K562 (cell line): ENCODE data around the gene TMEM135. TPM values are rescaled to one million over a fixed set of nuclear protein-coding genes. Genes with fewer than 3 reads are reported as not detected.
A peak's percentile ranks its signal among the peaks of the same experiment; 100 is the strongest.

Source experiments
- ATAC-seq: fragments of 200-7000 bp; cut with Tn5 transposase; 3 replicates; pipeline ENCODE4 v1.9.1; 2020; ENCODE audit warnings: moderate library complexity
- BruUV-seq: library from RNA; stranded (reverse); fragments of 400-500 nt; replicated peaks from 2 replicates; lab custom pipeline; 2021; lab: Mats Ljungman, UMichigan
- CTCF ChIA-PET: fragments of 300-600 bp; formaldehyde crosslinking; extraction: SDS; loops from one replicate; lab custom pipeline; 2021; ENCODE audit warnings: low intra/inter-chr PET ratio; lab: Yijun Ruan, JAX
- POLR2A ChIA-PET: fragments of 300-600, 350-650 bp; sonication (Branson Sonifier 250); formaldehyde crosslinking; extraction: SDS; loops from one replicate; lab custom pipeline; 2021; ENCODE audit warnings: antibody characterized with exemption, inconsistent platforms; lab: Yijun Ruan, JAX
- DNase-seq, 4 experiments: peaks; one replicate each; pipeline versions ENCODE4 v3.0.0 to v3.0.0-alpha.2; 2011 to 2018; ENCODE audit warnings: low spot score in 3 of 4, mixed read lengths in 3 of 4; ENCODE audit errors: extremely low read depth in 1 of 4
- FAIRE-seq: peaks from 2 replicates; lab custom pipeline; 2011; peaks lifted over from hg19 to GRCh38; lab: Jason Lieb, UNC
- H2AFZ ChIP-seq: 2 replicates; pipeline ENCODE4 v1.6.0; 2011; ENCODE audit warnings: low read depth, low read length, control low read depth, inconsistent platforms
- H3K27ac ChIP-seq: fragments of 200-600 bp; 3 replicates; pipeline ENCODE4 v1.8.0; 2011; ENCODE audit warnings: low read depth, mild to moderate bottlenecking, control low read depth, inconsistent platforms, low read length, moderate library complexity, mixed read lengths; ENCODE audit errors: extremely low read depth
- H3K27me3 ChIP-seq, 2 experiments: fragments of 300-600 bp in 1 of 2; 2 replicates in 1 of 2; 3 replicates in 1 of 2; pipeline versions ENCODE4 v1.6.0 to v1.8.0; 2011; ENCODE audit warnings: inconsistent platforms in 2 of 2, low read length in 2 of 2, mild to moderate bottlenecking in 1 of 2, mixed read lengths in 1 of 2, moderate library complexity in 1 of 2; ENCODE audit not compliant: control insufficient read depth in 2 of 2, insufficient read depth in 2 of 2
- H3K36me3 ChIP-seq: fragments of 300-600 bp; 3 replicates; pipeline ENCODE4 v1.8.0; 2011; ENCODE audit warnings: mild to moderate bottlenecking, low read length, inconsistent platforms; ENCODE audit not compliant: control insufficient read depth, insufficient read depth
- H3K4me1 ChIP-seq, 2 experiments: fragments of 200-600 bp in 1 of 2; replicated peaks in 1 of 2; 2 replicates in 1 of 2; 3 replicates in 1 of 2; pipeline versions ENCODE4 v1.5.1 to v1.8.0; 2011; ENCODE audit warnings: inconsistent platforms in 2 of 2, low read length in 2 of 2, mild to moderate bottlenecking in 1 of 2, mixed read lengths in 1 of 2, moderate library complexity in 1 of 2; ENCODE audit not compliant: control insufficient read depth in 2 of 2, insufficient read depth in 2 of 2
- H3K4me2 ChIP-seq: 2 replicates; pipeline ENCODE4 v1.6.1; 2011; ENCODE audit warnings: low read length, control low read depth, inconsistent platforms, mixed read lengths; ENCODE audit not compliant: insufficient read depth
- H3K4me3 ChIP-seq: fragments of 200-600 bp; sonication (generic), shearing (Covaris generic); 2 replicates; pipeline ENCODE4 v1.5.1; 2016; ENCODE audit warnings: control low read depth, inconsistent platforms
- H3K79me2 ChIP-seq: fragments of 200-600 bp; 3 replicates; pipeline ENCODE4 v1.8.0; 2011; ENCODE audit warnings: low read length, inconsistent platforms; ENCODE audit not compliant: control insufficient read depth, insufficient read depth
- H3K9ac ChIP-seq, 2 experiments: 2 replicates each; pipeline versions ENCODE4 v1.6.0 to v1.6.1; 2011; ENCODE audit warnings: low read depth in 2 of 2, low read length in 2 of 2, control low read depth in 1 of 2, inconsistent platforms in 1 of 2, mild to moderate bottlenecking in 1 of 2, mixed read lengths in 1 of 2; ENCODE audit not compliant: insufficient read depth in 1 of 2
- H3K9me1 ChIP-seq: one replicate; pipeline ENCODE4 v1.6.0; 2011; ENCODE audit warnings: inconsistent platforms, mild to moderate bottlenecking, low read length, moderate library complexity; ENCODE audit not compliant: control insufficient read depth, insufficient read depth
- H3K9me3 ChIP-seq: replicated peaks from 2 replicates; pipeline ENCODE4 v1.5.1; 2011; ENCODE audit warnings: low read depth, low read length, inconsistent platforms; ENCODE audit not compliant: control insufficient read depth, insufficient read depth
- H4K20me1 ChIP-seq: replicated peaks from 2 replicates; pipeline ENCODE4 v1.6.1; 2011; ENCODE audit warnings: low read length, inconsistent platforms, mixed read lengths; ENCODE audit not compliant: control insufficient read depth, insufficient read depth
- C11orf30 ChIP-seq: fragments of 450-650 bp; IDR thresholded peaks from 2 replicates; pipeline ENCODE4 v1.6.1; 2016; ENCODE audit warnings: low read depth, mild to moderate bottlenecking
- KLF16 ChIP-seq: IDR thresholded peaks from 2 replicates; pipeline ENCODE4 v1.6.1; 2016; ENCODE audit warnings: antibody characterized with exemption
- MAFF ChIP-seq: IDR thresholded peaks from 2 replicates; pipeline ENCODE4 v1.6.1; 2012; ENCODE audit warnings: low read length, improper control_type of control experiment
- MAFG ChIP-seq: fragments of 450-650 bp; conservative IDR thresholded peaks from 2 replicates; pipeline ENCODE4 v1.6.1; 2016; ENCODE audit warnings: missing genetic modification characterization, missing compliant biosample characterization
- MAFK ChIP-seq: IDR thresholded peaks from 2 replicates; pipeline ENCODE4 v1.6.1; 2011; ENCODE audit warnings: low read length, improper control_type of control experiment
- ZNF316 ChIP-seq: fragments of 450-650 bp; IDR thresholded peaks from 2 replicates; pipeline ENCODE4 v1.6.1; 2016
- WGBS: fragments of 100-300 bp; shearing (Covaris generic); methylation state at CpG from one replicate; pipeline ENCODE4 v1.1.6; 2016; ENCODE audit warnings: low coverage, mixed read lengths; ENCODE audit not compliant: insufficient coverage; ENCODE audit errors: missing lambda C conversion rate; 5-methylcytosine and 5-hydroxymethylcytosine counted together
- in situ Hi-C: fragments of 300-500 bp; cut with MboI; formaldehyde crosslinking; loops from 4 replicates; pipeline ENCODE4 v1.15.0; 2018; ENCODE audit warnings: inconsistent platforms, mixed read lengths
- intact Hi-C: fragments of 100-400 bp; cut with micrococcal nuclease; formaldehyde crosslinking; loops from 2 replicates; pipeline ENCODE4 v1.14.2; 2022
- polyA plus RNA-seq, 8 experiments: library from polyadenylated mRNA; depleted of rRNA in 4 of 8; stranded (reverse) in 5 of 8; unstranded in 3 of 8; fragments of >200 nt; fragmentation: Nextera tagmentation in 2 of 8; fragmentation: Illumina TruSeq in 1 of 8; extraction: Ambion mirVana in 2 of 8; extraction: Trizol in 1 of 8; gene quantifications; 2 replicates each; pipeline versions ENCODE4 v1.2.1 to v1.2.3, GENCODE V29; 2011 to 2014; ENCODE audit warnings: inconsistent platforms in 1 of 8, missing spikeins in 1 of 8
- total RNA-seq, 7 experiments: library from RNA; depleted of rRNA in 6 of 7; stranded (reverse); fragments of >200 nt in 6 of 7; fragmentation: Illumina TruSeq in 2 of 7; extraction: Trizol in 2 of 7; gene quantifications; 2 replicates each; pipeline versions ENCODE4 v1.2.1 to v1.2.3, GENCODE V29; 2011 to 2021; ENCODE audit warnings: low replicate concordance in 1 of 7

TMEM135 gene
- total and polyA plus RNA-seq, 9 of the 15 experiments (the other 6 are each of a cell fraction or from before 2014, with no cell fraction given), result 17.3 to 53.6 (median 24.9) TPM

GRCh38 chr11:87372065-87372464 is 334.3 kb downstream of the TMEM135 start:
- POLR2A ChIA-PET, result no interaction called here
- no peak overlapping the region for H3K4me2 ChIP-seq
- 2% methylated on average over 3 of the region's 3 CpGs for WGBS
- no peaks in the 10 kb centered on the region for H3K9me1 ChIP-seq
- H3K36me3 ChIP-seq, result no peaks in the 10 kb centered on the region
- ATAC-seq (no peak), DNase-seq (no peak), FAIRE-seq (no peak)
- intact Hi-C loops (no loop called here), in situ Hi-C loops (no loop called here)
- no peaks in the 10 kb centered on the region for H4K20me1 ChIP-seq
- H3K4me3 ChIP-seq, result no peak overlapping the region
- TF ChIP-seq MAFK (peak; percentile 67; the same call in 1 of the 2 replicates), ZNF316 (peak; percentile 75), MAFF (peak; percentile 70), MAFG (tag) (peak; percentile 66), KLF16 (no peak), C11orf30 (peak; percentile 59; the same call in 1 of the 2 replicates)
- no peaks in the 10 kb centered on the region for H3K4me1 ChIP-seq
- CTCF ChIA-PET, result no interaction called here
- no peaks in the 10 kb centered on the region for H3K79me2 ChIP-seq
- no peak overlapping the region for H3K27ac ChIP-seq
- H2AFZ ChIP-seq, result no peak overlapping the region
- peaks cover 0 to 6% of the 10 kb centered on the region in 2 experiments; a peak in 4 of 5 replicates for H3K27me3 ChIP-seq
- no peak overlapping the region for H3K9ac ChIP-seq
- no TSS peak for BruUV-seq
- H3K9me3 ChIP-seq, result no peaks in the 10 kb centered on the region

Other genes with a start within 250 kb of the TMEM135 start
- gene PRSS23, start 237.4 kb upstream of the TMEM135 start, total RNA-seq (2014; rRNA removed), result 0.05 and 0.16 TPM in 2 replicates
- gene PRSS23, start 237.4 kb upstream of the TMEM135 start, total RNA-seq (2014; rRNA removed; fragmentation: Illumina TruSeq; extraction: Trizol), result 0.11 and 0.16 TPM in 2 replicates
- gene PRSS23, start 237.4 kb upstream of the TMEM135 start, total RNA-seq (2015; rRNA removed; fragmentation: Illumina TruSeq; extraction: Trizol), result 0.14 and 0.23 TPM in 2 replicates
- 0.51 and 0.58 TPM in 2 replicates for gene PRSS23, start 237.4 kb upstream of the TMEM135 start, total RNA-seq (2021)
- gene PRSS23, start 237.4 kb upstream of the TMEM135 start, polyA plus RNA-seq (2011; rRNA removed), result not detected in 2 replicates
- gene PRSS23, start 237.4 kb upstream of the TMEM135 start, polyA plus RNA-seq (2014; fragmentation: Illumina TruSeq; extraction: Trizol), result 0.19 and 0.24 TPM in 2 replicates
- gene PRSS23, start 237.4 kb upstream of the TMEM135 start, polyA plus RNA-seq (2014; fragmentation: Nextera tagmentation; extraction: Ambion mirVana), result under 1 TPM; 0.04 to 0.11 TPM
- gene PRSS23, start 237.4 kb upstream of the TMEM135 start, polyA plus RNA-seq (2014; rRNA removed), result 0.03 TPM in 1 of 2 replicates, not detected in the other
- 5.0 and 5.7 TPM in 2 replicates for gene FZD4, start 82.5 kb upstream of the TMEM135 start, total RNA-seq (2014; rRNA removed)
- 5.1 and 5.7 TPM in 2 replicates for gene FZD4, start 82.5 kb upstream of the TMEM135 start, total RNA-seq (2014; rRNA removed; fragmentation: Illumina TruSeq; extraction: Trizol)
- gene FZD4, start 82.5 kb upstream of the TMEM135 start, total RNA-seq (2015; rRNA removed; fragmentation: Illumina TruSeq; extraction: Trizol), result 7.6 and 7.9 TPM in 2 replicates
- gene FZD4, start 82.5 kb upstream of the TMEM135 start, total RNA-seq (2021), result 6.1 and 6.3 TPM in 2 replicates
- gene FZD4, start 82.5 kb upstream of the TMEM135 start, polyA plus RNA-seq (2011; rRNA removed), result 6.2 and 7.3 TPM in 2 replicates
- gene FZD4, start 82.5 kb upstream of the TMEM135 start, polyA plus RNA-seq (2014; fragmentation: Illumina TruSeq; extraction: Trizol), result 5.1 and 6.2 TPM in 2 replicates
- 1 to 10 TPM; 1.2 to 1.4 TPM for gene FZD4, start 82.5 kb upstream of the TMEM135 start, polyA plus RNA-seq (2014; fragmentation: Nextera tagmentation; extraction: Ambion mirVana)
- 5.8 and 6.7 TPM in 2 replicates for gene FZD4, start 82.5 kb upstream of the TMEM135 start, polyA plus RNA-seq (2014; rRNA removed)